ENCODE data around the gene EFNA2.

The EFNA2 gene

DNA sequence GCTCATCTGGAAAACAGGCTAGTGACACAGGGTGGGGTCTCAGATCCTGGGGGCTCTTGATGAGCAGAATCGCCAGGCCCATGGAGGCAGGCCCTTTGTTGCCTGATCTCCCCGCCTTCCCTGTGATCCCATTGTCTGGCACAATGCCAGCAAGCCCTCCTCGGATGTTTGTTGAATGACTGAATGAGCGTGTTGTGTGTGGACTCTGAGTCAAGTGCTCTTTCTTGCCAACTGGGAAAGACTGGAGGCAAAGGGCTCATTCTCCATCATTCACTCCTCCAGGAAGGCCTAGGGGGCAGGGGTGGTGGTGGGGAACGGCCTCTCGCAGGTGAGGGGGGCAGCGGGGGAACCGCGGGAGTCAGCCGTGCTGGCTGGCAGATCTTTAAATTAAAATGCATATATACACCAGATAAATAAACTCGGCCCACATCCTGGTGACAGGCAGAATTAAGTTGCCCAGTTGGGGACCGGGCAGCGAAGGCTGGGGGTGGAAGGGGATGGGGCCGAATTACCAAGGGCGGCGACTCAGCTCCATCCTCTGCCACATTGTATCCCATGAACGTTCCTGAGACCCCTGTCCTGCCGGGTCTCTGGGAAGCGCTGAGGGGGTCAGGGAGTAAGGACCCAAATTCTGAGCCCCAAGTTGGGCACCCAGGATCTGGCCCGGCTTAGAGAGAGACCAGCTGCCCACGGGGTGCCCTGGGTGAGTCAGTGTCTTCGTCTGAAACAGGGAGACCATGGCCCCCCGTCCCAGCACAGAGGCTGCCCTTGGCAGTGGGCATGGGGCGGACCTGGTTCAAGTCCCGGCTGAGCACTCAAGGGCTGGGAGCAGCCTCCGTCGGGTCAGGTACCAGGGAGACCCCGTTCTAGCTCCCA, 24.5 kb downstream of the EFNA2 start:
- no peak overlapping the region for H3K4me3 ChIP-seq (ENCODE audit: low read depth, low read length)
- in situ Hi-C loops (cut with HindIII; ENCODE audit: low sequenced_read_pairs) = no loop called here
- TF ChIP-seq, protein P1, sequence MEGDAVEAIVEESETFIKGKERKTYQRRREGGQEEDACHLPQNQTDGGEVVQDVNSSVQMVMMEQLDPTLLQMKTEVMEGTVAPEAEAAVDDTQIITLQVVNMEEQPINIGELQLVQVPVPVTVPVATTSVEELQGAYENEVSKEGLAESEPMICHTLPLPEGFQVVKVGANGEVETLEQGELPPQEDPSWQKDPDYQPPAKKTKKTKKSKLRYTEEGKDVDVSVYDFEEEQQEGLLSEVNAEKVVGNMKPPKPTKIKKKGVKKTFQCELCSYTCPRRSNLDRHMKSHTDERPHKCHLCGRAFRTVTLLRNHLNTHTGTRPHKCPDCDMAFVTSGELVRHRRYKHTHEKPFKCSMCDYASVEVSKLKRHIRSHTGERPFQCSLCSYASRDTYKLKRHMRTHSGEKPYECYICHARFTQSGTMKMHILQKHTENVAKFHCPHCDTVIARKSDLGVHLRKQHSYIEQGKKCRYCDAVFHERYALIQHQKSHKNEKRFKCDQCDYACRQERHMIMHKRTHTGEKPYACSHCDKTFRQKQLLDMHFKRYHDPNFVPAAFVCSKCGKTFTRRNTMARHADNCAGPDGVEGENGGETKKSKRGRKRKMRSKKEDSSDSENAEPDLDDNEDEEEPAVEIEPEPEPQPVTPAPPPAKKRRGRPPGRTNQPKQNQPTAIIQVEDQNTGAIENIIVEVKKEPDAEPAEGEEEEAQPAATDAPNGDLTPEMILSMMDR (IDR thresholded peaks at IDR 0.05; ENCODE audit: low read depth, low read length) = no peak
- DNase-seq (ENCODE audit: low read depth, low spot score) = no peak

DNA sequence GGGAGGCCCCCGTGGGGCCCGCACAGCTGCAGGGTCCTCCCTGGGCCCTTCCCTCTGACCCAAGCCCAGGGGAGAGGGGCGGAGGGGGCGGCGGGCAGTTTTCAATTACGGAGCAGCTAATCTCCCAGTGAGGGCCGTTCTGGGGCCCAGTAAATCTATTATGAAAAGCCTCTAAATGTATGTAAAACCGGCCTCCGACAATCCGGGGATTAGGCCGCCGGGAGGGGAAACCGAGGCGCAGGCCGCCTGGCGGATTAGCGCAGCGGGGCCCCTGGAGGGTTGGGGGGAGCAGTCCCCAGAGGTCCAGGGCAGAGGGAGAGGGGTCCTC, 25.1 kb downstream of the EFNA2 start:
- DNase-seq (ENCODE audit: low read depth, low spot score) = no peak
- in situ Hi-C loops (cut with HindIII; ENCODE audit: low sequenced_read_pairs) = no loop called here
- TF ChIP-seq, protein P1 (IDR thresholded peaks at IDR 0.05; ENCODE audit: low read depth, low read length) = no peak
- no peak overlapping the region for H3K4me3 ChIP-seq (ENCODE audit: low read depth, low read length)

DNA sequence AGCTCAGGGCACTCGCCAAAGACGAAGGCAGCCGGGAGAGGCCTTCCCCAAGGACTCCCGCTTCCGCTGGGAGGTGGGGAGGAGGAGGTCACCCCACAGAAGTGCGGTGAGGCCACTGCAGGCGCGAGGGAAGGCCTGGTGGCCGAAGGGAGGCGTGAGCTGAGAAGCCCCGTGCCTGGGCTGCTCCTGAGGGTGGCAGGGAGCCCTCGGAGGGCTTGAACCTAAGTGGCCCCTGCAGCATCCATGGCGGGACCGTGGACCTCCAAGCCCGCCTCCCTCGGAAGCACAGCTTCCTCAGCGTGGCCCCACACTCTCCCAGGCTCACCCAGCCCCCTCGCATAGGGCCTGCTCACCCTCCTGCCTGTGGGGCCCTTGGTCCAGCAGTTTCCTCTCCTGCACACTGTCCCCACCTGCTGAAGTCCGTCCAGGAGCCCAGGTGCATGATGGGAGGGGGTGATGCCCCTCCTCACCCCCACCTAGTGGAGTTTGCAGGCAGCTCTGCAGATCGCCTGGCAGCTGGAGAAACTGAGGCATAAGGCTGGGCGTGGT, 25.9 kb downstream of the EFNA2 start:
- no peak for DNase-seq (ENCODE audit: low read depth, low spot score)
- TF ChIP-seq, protein P1 (IDR thresholded peaks at IDR 0.05; ENCODE audit: low read depth, low read length) = no peak
- H3K4me3 ChIP-seq (ENCODE audit: low read depth, low read length) = no peak overlapping the region
- in situ Hi-C loops (cut with HindIII; ENCODE audit: low sequenced_read_pairs) = no loop called here

DNA sequence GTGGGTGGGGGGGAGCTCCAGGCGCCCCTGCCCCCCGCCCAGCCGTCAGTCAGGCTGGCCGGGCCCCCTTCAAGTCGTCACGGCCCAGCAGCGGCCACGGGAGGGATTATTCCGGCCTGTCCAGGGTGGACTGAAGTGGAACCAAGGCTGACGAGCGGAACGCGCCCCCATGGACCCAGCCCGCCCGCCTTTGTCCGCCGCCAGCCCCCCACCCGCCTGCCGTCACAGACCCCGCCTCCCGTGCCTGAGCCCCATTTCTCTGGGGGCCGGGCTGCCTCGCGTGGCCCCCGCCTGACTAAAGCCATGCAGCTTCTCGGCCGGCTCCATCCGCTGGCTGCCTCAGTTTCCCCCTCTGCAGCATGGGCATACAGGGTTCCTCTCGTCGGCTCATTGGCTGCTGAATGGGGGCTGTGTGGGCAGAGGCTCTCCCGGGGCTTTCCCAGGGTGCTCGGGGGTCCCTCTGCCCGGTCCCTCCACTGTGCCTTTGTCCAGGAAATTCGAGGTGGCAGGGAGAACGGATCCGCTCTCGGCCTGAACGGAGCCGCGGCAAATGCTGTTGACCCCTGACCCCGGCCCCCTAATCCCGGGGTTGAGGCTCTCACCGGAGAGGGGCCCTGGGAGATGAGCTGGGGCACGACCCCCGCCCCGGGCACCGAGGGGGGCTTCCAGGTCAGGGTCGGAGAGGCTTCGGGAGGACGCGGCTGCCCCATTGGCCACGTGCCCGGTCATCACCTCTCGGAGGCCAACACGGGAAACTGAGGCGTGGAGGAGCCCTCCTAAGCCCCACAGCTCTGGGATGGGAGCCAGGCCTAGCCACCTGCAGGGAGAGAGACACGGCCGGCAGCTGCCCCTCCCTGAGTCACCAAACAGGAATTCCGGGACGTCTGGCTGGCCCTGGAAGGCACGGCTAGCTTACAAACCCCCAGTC, 27.4 kb downstream of the EFNA2 start:
- H3K4me3 ChIP-seq (ENCODE audit: low read depth, low read length) = no peak overlapping the region
- in situ Hi-C loops (cut with HindIII; ENCODE audit: low sequenced_read_pairs) = no loop called here
- DNase-seq (ENCODE audit: low read depth, low spot score) = peak; percentile 69
- TF ChIP-seq, protein P1 (IDR thresholded peaks at IDR 0.05; ENCODE audit: low read depth, low read length) = no peak

DNA sequence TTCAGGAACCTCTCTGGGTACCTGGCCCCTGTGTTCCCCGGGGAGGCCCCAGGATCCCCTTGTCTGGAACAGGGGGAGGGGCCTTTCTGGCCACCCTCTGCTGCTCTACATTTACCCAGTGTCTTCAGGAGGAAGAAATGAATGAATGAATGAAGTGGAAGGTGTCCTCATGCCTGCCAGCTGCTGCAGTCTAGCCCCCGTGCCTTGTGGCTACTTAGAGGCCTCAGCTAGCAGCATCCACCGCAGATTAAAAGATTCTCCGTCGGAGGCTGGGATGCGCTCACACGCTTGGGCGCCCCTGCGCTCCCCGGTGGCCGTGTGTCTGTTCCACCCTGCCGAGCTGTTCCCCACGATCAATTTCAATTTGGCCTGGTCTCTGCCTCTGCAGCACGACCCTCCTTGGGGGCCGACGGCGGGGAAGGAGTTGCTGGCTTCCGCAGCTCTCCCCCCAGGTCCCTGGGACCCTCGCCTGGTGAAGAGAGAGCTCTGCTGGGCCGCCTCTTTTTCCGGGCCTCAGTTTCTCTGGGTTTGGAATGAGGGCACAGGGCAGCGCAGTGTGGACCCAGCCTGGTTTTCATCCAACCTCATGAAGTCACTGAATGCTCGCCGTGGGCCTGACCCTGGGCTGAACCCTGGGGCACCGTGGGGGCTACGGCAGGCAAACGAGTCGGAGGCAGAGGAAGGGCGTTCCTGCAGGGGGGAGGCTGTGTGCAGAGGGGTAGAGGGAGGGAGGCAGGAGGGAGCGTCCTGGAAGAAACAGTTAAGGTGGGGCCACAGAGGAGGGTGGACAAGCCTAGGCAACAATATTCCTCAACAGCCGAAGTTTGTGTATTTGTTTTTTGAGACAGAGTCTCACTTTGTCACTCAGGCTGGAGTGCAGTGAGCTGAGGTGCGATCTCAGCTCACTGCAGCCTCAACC, 28.3 kb downstream of the EFNA2 start:
- in situ Hi-C loops (cut with HindIII; ENCODE audit: low sequenced_read_pairs) = no loop called here
- TF ChIP-seq, protein P1 (IDR thresholded peaks at IDR 0.05; ENCODE audit: low read depth, low read length) = no peak
- H3K4me3 ChIP-seq (ENCODE audit: low read depth, low read length) = no peak overlapping the region
- peak; percentile 12 for DNase-seq (ENCODE audit: low read depth, low spot score)
